Spleen (tissue), 11 donors: ENCODE data around the gene UST. TPM values are rescaled to one million over a fixed set of nuclear protein-coding genes. Genes with fewer than 3 reads are reported as not detected.
"Not testable (repeated sequence)": the region's sequence is repeated elsewhere in the genome, so short reads cannot be mapped to it uniquely, and the experiment has no call there.

Experiments
- DNase-seq: peaks from one replicate; pipeline ENCODE4 v3.0.0-alpha.2; 2020
- H3K27ac ChIP-seq, 8 donors: fragments of 200-600 bp; sonication (generic) in 7 of 8; 1 replicate in 4 of 8; 2 replicates in 4 of 8; pipeline versions ENCODE4 v1.5.0 to v1.8.0; 2016 to 2021; ENCODE audit warnings: inconsistent platforms in 4 of 8, mild to moderate bottlenecking in 4 of 8, moderate library complexity in 1 of 8
- H3K27me3 ChIP-seq, 7 donors: fragments of 200-600 bp; sonication (generic) in 6 of 7; replicated peaks in 1 of 7; 1 replicate in 4 of 7; 2 replicates in 3 of 7; pipeline versions ENCODE4 v1.5.0 to v1.8.0; 2016 to 2021; ENCODE audit warnings: inconsistent platforms in 3 of 7, mild to moderate bottlenecking in 1 of 7
- H3K36me3 ChIP-seq, 6 donors: fragments of 200-600 bp; sonication (generic) in 5 of 6; 1 replicate in 4 of 6; 2 replicates in 2 of 6; pipeline versions ENCODE4 v1.5.0 to v1.8.0; 2016 to 2021; ENCODE audit warnings: inconsistent platforms in 2 of 6
- H3K4me1 ChIP-seq, 6 donors: fragments of 200-600 bp; sonication (generic) in 5 of 6; 1 replicate in 3 of 6; 2 replicates in 3 of 6; pipeline versions ENCODE4 v1.5.0 to v1.8.0; 2016 to 2021; ENCODE audit warnings: inconsistent platforms in 3 of 6
- H3K4me3 ChIP-seq, 8 donors: fragments of 200-600 bp; sonication (generic) in 7 of 8; 1 replicate in 4 of 8; 2 replicates in 4 of 8; pipeline versions ENCODE4 v1.5.0 to v1.8.0; 2016 to 2021; ENCODE audit warnings: inconsistent platforms in 4 of 8, mild to moderate bottlenecking in 4 of 8, moderate library complexity in 2 of 8
- H3K9me3 ChIP-seq, 8 donors: fragments of 200-600 bp; sonication (generic) in 7 of 8; 1 replicate in 4 of 8; 2 replicates in 4 of 8; pipeline versions ENCODE4 v1.5.0 to v1.8.0; 2016 to 2021; ENCODE audit warnings: inconsistent platforms in 4 of 8
- POLR2A ChIP-seq, 3 donors: fragments of 450-650 bp; IDR thresholded peaks; one replicate each; pipeline ENCODE4 v1.5.1; 2017; ENCODE audit warnings: antibody characterized with exemption in 3 of 3, mild to moderate bottlenecking in 1 of 3
- POLR2AphosphoS5 ChIP-seq, 3 donors: sonication (generic); formaldehyde crosslinking; IDR thresholded peaks; one replicate each; pipeline ENCODE4 v1.5.1; 2017; ENCODE audit warnings: antibody characterized with exemption in 3 of 3
- WGBS, 5 donors: extraction: QIAGEN DNeasy Blood & Tissue Kit in 3 of 5; methylation state at CpG; one replicate each; pipeline versions ENCODE4 v1.1.5 to v1.1.7; 2013 to 2018; 5-methylcytosine and 5-hydroxymethylcytosine counted together
- intact Hi-C: fragments of 100-400 bp; cut with DNase I; formaldehyde crosslinking; loops from one replicate; pipeline ENCODE4 v1.15.0; 2023; ENCODE audit warnings: low total_unique reads
- polyA plus RNA-seq, 3 donors: library from polyadenylated mRNA; stranded (reverse); fragments of 200-250 nt; gene quantifications; one replicate each; pipeline ENCODE4 v1.2.1, GENCODE V29; 2013
- total RNA-seq, 7 donors: library from RNA; depleted of rRNA in 3 of 7; stranded (reverse); fragments of >200 nt in 3 of 7; fragmentation: NEBNext Ultra II Directional in 4 of 7; extraction: Animal tissue kit (Norgen Biotek cat#: 25700) in 4 of 7; gene quantifications; one replicate each; pipeline versions ENCODE4 v1.1.0 to v1.2.1, GENCODE V29; 2016 to 2021
- TF ChIP-seq, protein P1 (sequence below), 11 experiments: fragments of 200-600 bp in 7 of 11; fragments of 450-650 bp in 4 of 11; sonication (generic) in 4 of 11; IDR thresholded peaks in 8 of 11; conservative IDR thresholded peaks in 3 of 11; 1 replicate in 7 of 11; 2 replicates in 4 of 11; pipeline versions ENCODE4 v1.4.0 to v1.8.0; 2016 to 2021; ENCODE audit warnings: antibody characterized with exemption in 11 of 11, inconsistent platforms in 4 of 11, mild to moderate bottlenecking in 1 of 11
- donor health status: healthy with polysubstance abuse.
- donor health status: DM: no; HTN: no; CAD: no; lungs with moderate emphysema.
- donor health status: DM: no; HTN: no; CAD: no.
- donor health status: Bipolar disorder and iron deficiency.
- donor health status: healthy.
- donor health status: DM: no; HTN: no; CAD: no.
- donor health status: DM: yes; HTN: yes; CAD: no.

Gene UST
- total and polyA plus RNA-seq, 10 donors = 6.4 to 26.8 (median 14.4) TPM

DNA sequence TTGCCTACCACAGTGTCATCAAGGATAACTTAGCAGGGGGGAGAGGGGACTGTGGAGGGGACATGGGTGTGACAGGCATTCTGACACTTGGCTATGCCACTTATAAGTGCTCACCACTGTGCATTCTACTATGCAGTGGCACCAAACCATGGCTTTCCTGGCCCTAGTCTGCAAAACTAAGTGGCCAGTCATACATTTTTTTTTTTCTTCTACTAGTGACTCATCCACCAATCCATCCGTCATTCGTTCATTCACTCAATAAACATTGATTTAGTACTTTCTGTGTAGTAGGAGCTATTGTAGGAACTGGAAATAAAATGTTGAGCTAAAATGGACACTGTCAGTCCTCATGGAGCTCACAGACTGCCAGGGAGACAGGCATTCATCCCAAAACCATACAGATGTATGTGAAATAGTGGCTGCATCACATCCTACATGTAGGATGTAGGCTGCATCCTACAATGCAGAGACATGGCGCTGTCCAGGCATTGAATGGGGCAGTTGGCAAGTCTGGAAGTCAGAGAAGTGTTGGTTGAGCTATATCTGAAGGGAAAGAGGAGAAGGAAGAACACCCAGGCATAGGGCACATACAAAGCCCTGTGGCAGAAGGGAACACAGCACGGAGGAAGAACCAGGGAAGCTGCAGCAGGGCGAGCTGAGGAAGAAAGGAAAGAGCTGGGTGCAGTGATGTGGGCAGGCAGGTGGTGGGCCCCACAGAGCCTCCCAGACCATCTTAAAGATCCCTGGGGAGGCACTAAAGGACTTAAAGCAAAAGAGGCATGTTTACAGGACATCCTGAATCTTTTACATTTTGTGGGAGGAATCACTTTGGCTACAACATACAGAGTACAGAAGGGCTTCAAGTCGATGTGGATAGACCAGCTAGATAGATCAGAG lies 224.4 kb downstream of the UST start:
- Histone ChIP-seq H3K9me3 (no peaks in the 10 kb centered on the region), H3K4me1 (peaks cover 0 to 8% (median 0%) of the 10 kb centered on the region in 6 donors), H3K27me3 (no peaks in the 10 kb centered on the region), H3K36me3 (peaks cover 0 to 35% (median 0%) of the 10 kb centered on the region in 6 donors), H3K4me3 (no peak overlapping the region), H3K27ac (no peak overlapping the region)
- intact Hi-C loops = no loop called here
- 82 to 88% (median 83%) methylated on average over 6 of the region's 6 CpGs for WGBS, 5 donors
- DNase-seq = no peak
- no peak for TF ChIP-seq POLR2AphosphoS5 (IDR thresholded peaks at IDR 0.05)
- TF ChIP-seq, protein P1, sequence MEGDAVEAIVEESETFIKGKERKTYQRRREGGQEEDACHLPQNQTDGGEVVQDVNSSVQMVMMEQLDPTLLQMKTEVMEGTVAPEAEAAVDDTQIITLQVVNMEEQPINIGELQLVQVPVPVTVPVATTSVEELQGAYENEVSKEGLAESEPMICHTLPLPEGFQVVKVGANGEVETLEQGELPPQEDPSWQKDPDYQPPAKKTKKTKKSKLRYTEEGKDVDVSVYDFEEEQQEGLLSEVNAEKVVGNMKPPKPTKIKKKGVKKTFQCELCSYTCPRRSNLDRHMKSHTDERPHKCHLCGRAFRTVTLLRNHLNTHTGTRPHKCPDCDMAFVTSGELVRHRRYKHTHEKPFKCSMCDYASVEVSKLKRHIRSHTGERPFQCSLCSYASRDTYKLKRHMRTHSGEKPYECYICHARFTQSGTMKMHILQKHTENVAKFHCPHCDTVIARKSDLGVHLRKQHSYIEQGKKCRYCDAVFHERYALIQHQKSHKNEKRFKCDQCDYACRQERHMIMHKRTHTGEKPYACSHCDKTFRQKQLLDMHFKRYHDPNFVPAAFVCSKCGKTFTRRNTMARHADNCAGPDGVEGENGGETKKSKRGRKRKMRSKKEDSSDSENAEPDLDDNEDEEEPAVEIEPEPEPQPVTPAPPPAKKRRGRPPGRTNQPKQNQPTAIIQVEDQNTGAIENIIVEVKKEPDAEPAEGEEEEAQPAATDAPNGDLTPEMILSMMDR (IDR thresholded peaks at IDR 0.05 in 8 of 11, conservative IDR thresholded peaks at IDR 0.05 in 3 of 11) = no peak
- TF ChIP-seq POLR2A (IDR thresholded peaks at IDR 0.05) = no peak

DNA sequence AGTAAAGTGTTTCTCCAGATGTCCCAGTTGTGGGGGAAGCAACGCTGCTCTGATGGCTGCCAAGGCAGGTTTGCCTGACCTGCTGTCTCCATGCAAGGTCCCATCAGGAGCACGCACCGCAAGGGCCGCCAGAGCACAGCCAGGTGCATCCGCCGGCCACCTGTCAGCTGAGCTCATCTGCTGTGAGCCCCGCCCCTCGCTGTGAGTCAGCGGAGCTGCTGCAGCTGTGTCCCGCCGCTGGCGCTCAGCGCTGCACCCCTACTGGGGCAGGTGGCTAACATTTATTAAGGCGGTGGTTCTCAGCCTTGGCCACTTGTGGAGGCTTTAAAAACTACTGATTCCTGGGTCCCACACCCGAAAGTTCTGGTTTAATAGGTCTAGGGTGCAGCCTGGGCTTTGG lies 225.7 kb downstream of the UST start:
- WGBS, 5 donors = 53 to 66% (median 61%) methylated on average over 12 to 15 of the region's 15 CpGs
- no peaks in the 10 kb centered on the region for H3K9me3 ChIP-seq
- TF ChIP-seq, protein P1 (IDR thresholded peaks at IDR 0.05 in 8 of 11, conservative IDR thresholded peaks at IDR 0.05 in 3 of 11) = no peak
- TF ChIP-seq POLR2A (IDR thresholded peaks at IDR 0.05) = no peak
- peak; percentile 81 to 90 (median 86) for TF ChIP-seq POLR2AphosphoS5 (IDR thresholded peaks at IDR 0.05)
- no peaks in the 10 kb centered on the region for H3K27me3 ChIP-seq
- H3K27ac ChIP-seq = no peak overlapping the region
- H3K36me3 ChIP-seq = peaks cover 0 to 27% (median 0%) of the 10 kb centered on the region in 6 donors
- intact Hi-C loops = no loop called here
- H3K4me1 ChIP-seq = peaks cover 0 to 8% (median 0%) of the 10 kb centered on the region in 6 donors
- no peak overlapping the region for H3K4me3 ChIP-seq
- DNase-seq = peak; percentile 93

DNA sequence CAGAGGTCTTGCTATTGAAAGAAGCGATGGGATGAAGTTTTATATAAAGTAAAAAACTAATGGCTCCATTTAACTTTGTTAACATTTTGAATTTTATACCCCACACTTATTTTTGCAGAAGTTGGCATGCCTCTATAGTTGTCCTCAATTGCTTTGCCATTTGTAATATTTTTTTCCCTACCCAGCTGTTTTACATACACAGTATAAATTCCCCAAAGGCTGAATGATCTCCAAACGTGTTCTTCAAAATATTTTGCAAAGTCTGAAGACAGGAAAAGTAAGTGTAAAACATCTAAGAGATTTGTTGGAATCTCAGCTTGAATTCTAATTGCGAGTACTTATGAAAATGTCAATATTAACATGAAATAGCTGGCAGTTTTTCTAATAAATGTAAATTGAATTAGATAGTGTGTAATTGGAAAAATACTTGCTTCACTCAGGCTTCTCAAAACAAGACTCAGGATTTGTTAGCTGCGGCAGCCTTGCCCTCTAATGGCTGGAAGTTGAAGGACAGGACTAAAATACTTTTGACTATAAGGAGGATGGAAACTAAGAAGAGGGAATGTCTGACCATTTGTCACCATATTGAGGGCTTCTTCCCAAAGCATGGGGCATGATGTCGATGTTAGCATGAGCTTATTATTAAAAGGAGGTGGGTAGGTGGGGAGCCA lies 226.8 kb downstream of the UST start:
- no peak for TF ChIP-seq POLR2A (IDR thresholded peaks at IDR 0.05)
- TF ChIP-seq, protein P1 (IDR thresholded peaks at IDR 0.05 in 8 of 11, conservative IDR thresholded peaks at IDR 0.05 in 3 of 11) = peak in 1 of 11 experiments; percentile 9
- 70 to 78% (median 76%) methylated on average over 5 of the region's 5 CpGs for WGBS, 5 donors
- H3K4me3 ChIP-seq = no peak overlapping the region
- DNase-seq = no peak
- H3K36me3 ChIP-seq = peaks cover 0 to 16% (median 0%) of the 10 kb centered on the region in 6 donors
- no peaks in the 10 kb centered on the region for H3K27me3 ChIP-seq
- intact Hi-C loops = no loop called here
- no peak overlapping the region for H3K27ac ChIP-seq
- H3K9me3 ChIP-seq = no peaks in the 10 kb centered on the region
- H3K4me1 ChIP-seq = peaks cover 0 to 8% (median 0%) of the 10 kb centered on the region in 6 donors

DNA sequence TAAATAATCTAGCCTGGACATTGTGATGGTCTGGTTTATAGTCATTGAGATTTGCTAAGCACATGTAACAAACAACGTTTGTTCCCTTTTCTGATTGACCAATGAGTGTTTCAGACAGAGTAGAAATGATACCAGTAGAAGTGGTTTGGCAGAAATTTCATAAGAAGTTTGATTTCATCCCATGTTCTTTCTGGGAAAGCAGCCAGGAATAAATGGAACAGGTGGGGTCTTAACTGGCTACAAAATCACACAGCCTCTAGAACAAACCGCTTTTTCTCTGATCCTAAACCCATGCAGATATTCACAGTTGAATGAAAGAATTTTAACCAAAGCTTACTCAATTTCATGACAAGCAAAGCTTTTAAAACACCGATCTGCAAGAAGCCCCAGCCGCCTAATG lies 227.5 kb downstream of the UST start:
- Histone ChIP-seq H3K27ac (no peak overlapping the region), H3K4me1 (peaks cover 0 to 12% (median 0%) of the 10 kb centered on the region in 6 donors), H3K4me3 (no peak overlapping the region), H3K27me3 (no peaks in the 10 kb centered on the region), H3K36me3 (peaks cover 0 to 16% (median 0%) of the 10 kb centered on the region in 6 donors), H3K9me3 (no peaks in the 10 kb centered on the region)
- intact Hi-C loops = no loop called here
- WGBS, 5 donors = 81 to 86% (median 84%) methylated on average over 4 of the region's 4 CpGs
- no peak for DNase-seq
- TF ChIP-seq POLR2AphosphoS5 (IDR thresholded peaks at IDR 0.05) (no peak), POLR2A (IDR thresholded peaks at IDR 0.05) (no peak)
- TF ChIP-seq, protein P1 (IDR thresholded peaks at IDR 0.05 in 8 of 11, conservative IDR thresholded peaks at IDR 0.05 in 3 of 11) = no peak

DNA sequence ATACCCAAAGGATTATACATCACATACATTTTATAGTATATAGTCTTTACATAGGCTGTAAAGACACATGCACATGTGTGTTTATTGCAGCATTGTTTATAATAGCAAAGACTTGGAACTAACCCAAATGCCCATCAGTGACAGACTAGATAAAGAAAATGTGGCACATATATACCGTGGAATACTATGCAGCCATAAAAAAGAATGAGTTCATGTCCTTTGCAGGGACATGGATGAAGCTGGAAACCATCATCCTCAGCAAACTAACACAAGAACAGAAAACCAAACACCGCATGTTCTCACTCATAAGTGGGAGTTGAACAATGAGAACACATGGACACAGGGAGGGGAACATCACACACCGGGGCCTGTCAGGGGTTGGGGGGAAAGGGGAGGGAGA lies 231.5 kb downstream of the UST start:
- H3K4me3 ChIP-seq, H3K4me1 ChIP-seq, H3K27me3 ChIP-seq, H3K9me3 ChIP-seq, H3K27ac ChIP-seq, intact Hi-C loops, DNase-seq: not testable (repeated sequence)
- 91 to 100% (median 93%) methylated on average over 2 to 3 of the region's 3 CpGs for WGBS, 5 donors
- peaks cover 0 to 12% (median 0%) of the 10 kb centered on the region in 6 donors for H3K36me3 ChIP-seq
